NAMALWA (cell line): ENCODE measurements around the gene PDIK1L.

Source experiments
- DNase-seq: peaks from one replicate; pipeline ENCODE4 v3.0.0-alpha.2; 2015; ENCODE audit warnings: low spot score

PDIK1L gene

DNA sequence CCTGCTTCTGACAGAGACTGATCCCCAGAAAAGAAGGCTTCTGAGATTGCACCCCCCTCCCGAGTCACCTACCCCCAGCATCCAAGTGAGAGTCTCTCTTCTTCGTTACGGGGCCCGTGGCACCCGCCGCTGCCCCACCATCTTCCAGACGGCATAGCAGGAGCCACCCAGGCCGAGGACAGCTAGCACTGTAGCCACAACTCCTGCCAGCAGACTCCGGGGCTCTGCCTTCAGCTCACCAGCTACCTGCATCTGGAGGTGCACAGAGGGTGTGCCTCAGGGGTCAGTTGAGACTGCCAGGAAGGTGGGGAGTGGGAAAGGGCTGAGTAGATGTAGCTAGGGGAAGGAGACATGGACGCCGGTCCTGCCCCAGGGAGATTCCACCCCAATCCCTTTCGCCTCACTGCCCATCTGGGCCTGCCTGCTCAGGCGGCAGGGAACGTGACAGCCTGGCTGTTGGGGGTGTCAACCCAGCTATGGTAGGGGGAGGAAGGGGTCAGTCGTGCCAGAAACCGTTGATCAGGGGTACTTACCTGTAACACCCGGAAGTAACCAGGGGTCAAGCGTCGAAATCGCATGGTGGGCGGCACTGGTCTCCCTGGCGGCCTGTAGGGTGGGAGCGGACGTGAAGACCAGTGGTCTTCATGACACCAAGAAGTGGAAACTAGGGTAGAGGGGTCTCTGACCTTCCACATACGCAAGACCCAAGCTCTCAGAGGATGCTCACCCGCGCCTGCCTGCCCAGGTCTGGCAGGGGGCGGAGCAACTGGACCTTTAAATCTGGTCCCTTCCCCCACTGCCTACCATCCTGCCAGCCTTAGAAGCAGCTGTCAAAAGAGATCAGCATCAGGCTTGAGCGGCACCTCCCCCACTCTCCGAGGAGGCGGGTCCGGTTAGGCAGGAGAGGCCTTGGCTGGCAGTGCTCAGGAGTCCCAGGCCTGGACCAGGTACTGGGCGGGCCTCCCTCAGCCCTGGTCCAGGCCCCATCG lies 59.8 kb downstream of the PDIK1L start, which contains the start of gene ZNF593OS:
Gene ZNF593OS (minus strand): TSS at position 749 of the 989 bp plus-strand sequence. CDS start 171 bp downstream, at position 578.
- DNase-seq, result no peak
